Activated naive CD8-positive, alpha-beta T cell treated with anti-CD3 and anti-CD28 coated beads, Interleukin-2, amount 50 U/mL, for 24 hours (primary cell): Measurements from ENCODE around the gene DCLK2.

Source experiments
- ATAC-seq: fragments of 150-1000 bp; cut with Tn5 transposase; one replicate; pipeline ENCODE4 v1.10.0; 2021
- DNase-seq: peaks from one replicate; pipeline ENCODE4 v3.0.0; 2021
- H3K27ac Mint-ChIP-seq: one replicate; pipeline ENCODE4 v1.8.0; 2021; ENCODE audit warnings: mild to moderate bottlenecking, mixed read lengths
- H3K27me3 Mint-ChIP-seq: one replicate; pipeline ENCODE4 v1.8.0; 2021; ENCODE audit warnings: mixed read lengths
- H3K36me3 Mint-ChIP-seq: one replicate; pipeline ENCODE4 v1.8.0; 2021; ENCODE audit warnings: low read depth, mixed read lengths
- H3K4me1 Mint-ChIP-seq: one replicate; pipeline ENCODE4 v1.8.0; 2021; ENCODE audit warnings: mixed read lengths
- H3K4me3 Mint-ChIP-seq: one replicate; pipeline ENCODE4 v1.8.0; 2021; ENCODE audit warnings: mild to moderate bottlenecking, moderate library complexity, mixed read lengths
- H3K9me3 Mint-ChIP-seq: one replicate; pipeline ENCODE4 v1.8.0; 2021; ENCODE audit warnings: mixed read lengths

The DCLK2 gene

DNA sequence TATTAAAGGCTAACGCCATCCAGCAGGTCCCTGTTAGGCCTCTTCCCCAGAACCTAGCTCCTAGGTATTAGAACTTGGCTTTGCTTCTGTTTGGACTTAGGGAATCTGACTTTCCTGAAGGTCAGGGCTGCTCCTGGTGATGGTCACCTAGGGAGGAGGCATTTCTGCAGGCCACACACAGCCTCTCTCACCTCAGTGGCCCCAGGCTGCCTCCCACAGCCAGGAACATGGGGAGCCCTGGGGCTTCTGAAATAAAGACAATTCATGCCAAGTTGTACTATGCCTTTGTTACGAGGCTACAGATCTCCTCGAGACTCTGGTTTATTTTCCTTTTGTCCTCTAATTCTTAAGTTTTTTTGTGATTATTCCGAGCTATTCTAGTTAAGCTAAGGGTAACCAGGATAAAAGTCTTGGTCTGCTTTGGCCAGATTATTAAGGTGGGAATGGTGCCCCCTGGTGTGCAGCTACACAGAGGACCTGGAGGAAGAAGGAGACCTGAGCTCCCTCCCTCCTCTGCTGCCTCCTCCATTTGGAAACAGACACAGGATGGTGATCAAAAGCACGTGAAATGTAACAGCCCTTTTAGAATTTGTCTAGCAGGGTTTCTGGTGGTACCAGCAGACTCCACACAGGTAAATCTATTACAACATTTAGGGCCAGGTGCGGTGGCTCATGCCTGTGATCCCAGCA, 131.0 kb downstream of the DCLK2 start:
- peak; percentile 33 for DNase-seq
- Mint-ChIP-seq H3K36me3 (no peaks in the 10 kb centered on the region), H3K27ac (no peak overlapping the region), H3K27me3 (peaks cover 5% of the 10 kb centered on the region), H3K4me1 (no peaks in the 10 kb centered on the region), H3K9me3 (no peaks in the 10 kb centered on the region), H3K4me3 (no peak overlapping the region)
- ATAC-seq, result no peak

GRCh38 chr4:150211016-150211415, 132.8 kb downstream of the DCLK2 start:
- DNase-seq (no peak), ATAC-seq (no peak)
- Mint-ChIP-seq H3K4me1 (no peaks in the 10 kb centered on the region), H3K9me3 (no peaks in the 10 kb centered on the region), H3K27me3 (peaks cover 3% of the 10 kb centered on the region), H3K4me3 (no peak overlapping the region), H3K36me3 (no peaks in the 10 kb centered on the region), H3K27ac (no peak overlapping the region)

DNA sequence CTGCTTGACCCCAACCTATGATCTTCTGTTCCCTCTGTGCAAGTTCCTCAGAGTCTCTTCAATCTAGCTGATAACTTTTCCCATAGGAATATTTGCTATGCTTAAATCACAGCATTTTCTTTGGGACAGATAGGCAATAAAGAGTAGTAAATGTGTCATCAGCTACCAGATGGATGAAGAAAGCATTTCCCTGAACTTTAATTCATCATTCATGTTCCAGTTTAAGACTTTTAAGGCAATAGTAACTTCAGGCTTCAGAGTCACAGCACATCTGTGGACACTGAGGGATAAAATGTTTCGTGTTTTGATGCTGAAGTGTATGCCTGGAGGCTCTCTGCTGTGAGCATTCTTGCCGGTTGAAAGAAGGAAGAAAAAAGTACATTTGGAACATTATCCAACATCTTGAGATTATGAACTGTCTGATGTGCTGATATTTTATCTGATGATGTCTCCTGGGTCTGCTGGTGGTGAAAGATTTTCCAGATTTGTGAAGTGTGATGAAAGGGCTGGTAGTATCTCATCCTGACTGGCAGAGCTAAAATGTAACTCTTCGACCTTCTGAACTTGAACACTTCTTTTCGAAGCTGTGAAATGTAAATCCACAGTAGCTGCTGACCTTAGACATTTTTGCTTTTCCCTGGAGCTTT, 133.7 kb downstream of the DCLK2 start:
- Mint-ChIP-seq H3K27ac (no peak overlapping the region), H3K4me3 (no peak overlapping the region), H3K36me3 (no peaks in the 10 kb centered on the region), H3K27me3 (peaks cover 3% of the 10 kb centered on the region), H3K9me3 (no peaks in the 10 kb centered on the region), H3K4me1 (no peaks in the 10 kb centered on the region)
- ATAC-seq (no peak), DNase-seq (no peak)

GRCh38 chr4:150212485-150212884, 134.2 kb downstream of the DCLK2 start:
- no peaks in the 10 kb centered on the region for H3K4me1 Mint-ChIP-seq
- no peak overlapping the region for H3K4me3 Mint-ChIP-seq
- ATAC-seq, result no peak
- no peaks in the 10 kb centered on the region for H3K36me3 Mint-ChIP-seq
- DNase-seq, result no peak
- H3K9me3 Mint-ChIP-seq, result no peaks in the 10 kb centered on the region
- no peak overlapping the region for H3K27ac Mint-ChIP-seq
- peaks cover 3% of the 10 kb centered on the region for H3K27me3 Mint-ChIP-seq

- H3K36me3 Mint-ChIP-seq, result no peaks in the 10 kb centered on the region
- ATAC-seq (no peak), DNase-seq (no peak)
- H3K4me3 Mint-ChIP-seq, result no peak overlapping the region
- H3K27ac Mint-ChIP-seq, result no peak overlapping the region
- peaks cover 3% of the 10 kb centered on the region for H3K27me3 Mint-ChIP-seq
- no peaks in the 10 kb centered on the region for H3K4me1 Mint-ChIP-seq
- H3K9me3 Mint-ChIP-seq, result no peaks in the 10 kb centered on the region
These were observed 134.7 kb downstream of the DCLK2 start for GRCh38 chr4:150212927-150213326.

GRCh38 chr4:150215601-150216000, 137.4 kb downstream of the DCLK2 start:
- Mint-ChIP-seq H3K27me3 (peaks cover 3% of the 10 kb centered on the region), H3K4me3 (no peak overlapping the region), H3K9me3 (no peaks in the 10 kb centered on the region), H3K27ac (no peak overlapping the region), H3K4me1 (no peaks in the 10 kb centered on the region), H3K36me3 (no peaks in the 10 kb centered on the region)
- DNase-seq, result no peak
- ATAC-seq, result no peak

DNA sequence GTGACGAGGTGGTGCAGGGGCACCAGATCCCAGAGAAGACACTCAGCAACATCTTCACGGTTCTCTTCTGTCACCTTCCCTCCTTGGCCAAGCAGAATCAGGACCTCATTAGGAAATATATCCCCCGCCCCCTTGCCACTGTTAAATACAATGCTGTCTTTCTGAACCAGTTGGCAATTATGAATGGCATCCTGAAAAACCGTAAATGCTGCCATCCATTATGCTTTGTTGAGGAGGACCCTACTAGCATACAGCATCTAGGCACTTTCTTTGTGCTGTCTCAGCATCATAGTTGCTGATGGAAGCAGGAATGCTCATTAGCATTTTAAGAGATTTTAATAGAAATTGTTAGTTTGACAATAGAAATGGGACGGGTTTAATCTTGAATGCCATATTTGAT, 138.5 kb downstream of the DCLK2 start:
- Mint-ChIP-seq H3K9me3 (no peaks in the 10 kb centered on the region), H3K36me3 (no peaks in the 10 kb centered on the region), H3K27ac (no peak overlapping the region), H3K27me3 (peaks cover under 1% of the 10 kb centered on the region), H3K4me1 (no peaks in the 10 kb centered on the region), H3K4me3 (no peak overlapping the region)
- DNase-seq, result no peak
- ATAC-seq, result no peak

GRCh38 chr4:150217192-150217591, 138.9 kb downstream of the DCLK2 start:
- Mint-ChIP-seq H3K9me3 (no peaks in the 10 kb centered on the region), H3K27me3 (no peaks in the 10 kb centered on the region), H3K4me1 (no peaks in the 10 kb centered on the region), H3K27ac (no peak overlapping the region), H3K36me3 (no peaks in the 10 kb centered on the region), H3K4me3 (no peak overlapping the region)
- ATAC-seq (no peak), DNase-seq (no peak)

DNA sequence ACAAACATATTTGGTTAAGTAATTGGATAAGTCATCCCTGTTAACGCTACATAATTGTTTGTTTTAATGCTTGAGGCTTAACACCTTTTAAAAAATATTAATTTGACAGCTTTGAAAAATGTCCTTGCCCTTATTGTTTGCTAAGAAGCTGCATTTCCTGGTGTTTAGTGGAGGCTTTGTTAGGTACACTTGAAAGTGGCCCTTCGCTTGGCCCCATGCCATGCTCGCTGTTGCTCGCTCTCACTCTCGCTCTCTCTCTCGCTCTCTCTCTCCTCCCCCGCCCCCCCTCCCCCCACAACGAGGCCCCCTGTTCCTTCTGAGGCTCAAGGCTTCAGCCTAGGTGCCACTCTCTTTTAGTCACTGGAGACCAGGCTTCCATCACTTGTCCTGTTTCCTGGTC, 139.6 kb downstream of the DCLK2 start:
- DNase-seq (no peak), ATAC-seq (no peak)
- no peaks in the 10 kb centered on the region for H3K4me1 Mint-ChIP-seq
- H3K36me3 Mint-ChIP-seq, result no peaks in the 10 kb centered on the region
- no peaks in the 10 kb centered on the region for H3K9me3 Mint-ChIP-seq
- no peak overlapping the region for H3K4me3 Mint-ChIP-seq
- no peaks in the 10 kb centered on the region for H3K27me3 Mint-ChIP-seq
- no peak overlapping the region for H3K27ac Mint-ChIP-seq

DNA sequence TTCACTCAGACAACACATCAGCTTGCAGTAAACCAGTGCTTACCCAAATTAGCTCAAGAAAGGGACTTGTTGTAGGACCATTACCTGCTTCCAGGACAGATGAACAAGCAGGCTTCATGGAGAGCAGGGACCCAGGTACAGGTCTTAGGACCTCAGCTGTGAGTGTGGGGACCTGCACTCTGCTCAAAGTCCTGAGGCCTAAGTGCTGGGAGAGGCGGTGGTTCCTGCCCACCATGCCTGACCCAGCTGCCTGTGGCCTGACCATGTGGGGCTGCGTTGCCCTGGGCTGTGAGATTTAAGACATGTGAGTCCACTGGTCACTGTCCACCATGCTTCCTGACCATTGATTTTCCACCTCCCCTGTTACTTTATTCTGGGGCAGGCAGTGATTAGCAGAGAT, 140.2 kb downstream of the DCLK2 start:
- H3K9me3 Mint-ChIP-seq, result no peaks in the 10 kb centered on the region
- no peak overlapping the region for H3K4me3 Mint-ChIP-seq
- H3K27me3 Mint-ChIP-seq, result no peaks in the 10 kb centered on the region
- DNase-seq (no peak), ATAC-seq (no peak)
- no peaks in the 10 kb centered on the region for H3K4me1 Mint-ChIP-seq
- no peaks in the 10 kb centered on the region for H3K36me3 Mint-ChIP-seq
- no peak overlapping the region for H3K27ac Mint-ChIP-seq

- no peaks in the 10 kb centered on the region for H3K9me3 Mint-ChIP-seq
- H3K36me3 Mint-ChIP-seq, result no peaks in the 10 kb centered on the region
- H3K27me3 Mint-ChIP-seq, result no peaks in the 10 kb centered on the region
- no peak overlapping the region for H3K27ac Mint-ChIP-seq
- H3K4me1 Mint-ChIP-seq, result no peaks in the 10 kb centered on the region
- DNase-seq, result no peak
- H3K4me3 Mint-ChIP-seq, result no peak overlapping the region
- ATAC-seq, result no peak
These were observed 141.6 kb downstream of the DCLK2 start for GRCh38 chr4:150219841-150220240.

DNA sequence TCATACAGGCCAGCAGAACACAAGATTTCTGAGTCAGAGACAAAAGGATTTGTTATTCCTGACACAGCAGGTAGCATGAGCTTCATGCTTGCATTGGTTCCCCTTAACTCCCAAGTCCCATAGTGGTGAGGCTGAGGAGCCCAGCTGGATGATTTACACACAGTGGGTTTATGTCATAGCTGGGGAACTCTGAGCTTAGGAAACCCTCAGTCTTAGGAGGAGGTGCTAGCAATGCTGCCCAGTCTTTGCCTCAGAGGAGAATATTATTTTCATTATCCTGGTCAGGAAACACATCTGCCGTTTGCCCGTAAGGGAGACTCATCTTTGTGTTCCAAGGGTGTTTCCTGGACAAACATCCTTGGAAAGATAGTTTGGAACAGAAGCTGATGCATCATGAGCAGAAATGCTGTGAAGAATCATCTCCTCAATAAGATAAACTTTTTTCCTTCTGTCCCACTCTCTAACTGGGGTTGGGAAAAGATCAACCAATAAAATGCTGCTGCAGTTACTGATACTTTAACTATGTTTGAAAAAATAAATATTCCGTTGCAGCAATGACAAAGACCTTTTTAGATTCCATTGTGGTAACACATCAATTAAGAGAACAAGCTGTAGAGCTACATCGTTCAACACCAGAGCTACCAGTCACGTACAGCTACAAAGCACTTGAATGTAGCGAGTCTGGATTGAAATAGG, 146.8 kb downstream of the DCLK2 start:
- DNase-seq, result no peak
- H3K27me3 Mint-ChIP-seq, result peaks cover 2% of the 10 kb centered on the region
- H3K9me3 Mint-ChIP-seq, result no peaks in the 10 kb centered on the region
- no peaks in the 10 kb centered on the region for H3K4me1 Mint-ChIP-seq
- ATAC-seq, result no peak
- H3K27ac Mint-ChIP-seq, result no peak overlapping the region
- H3K4me3 Mint-ChIP-seq, result no peak overlapping the region
- no peaks in the 10 kb centered on the region for H3K36me3 Mint-ChIP-seq

DNA sequence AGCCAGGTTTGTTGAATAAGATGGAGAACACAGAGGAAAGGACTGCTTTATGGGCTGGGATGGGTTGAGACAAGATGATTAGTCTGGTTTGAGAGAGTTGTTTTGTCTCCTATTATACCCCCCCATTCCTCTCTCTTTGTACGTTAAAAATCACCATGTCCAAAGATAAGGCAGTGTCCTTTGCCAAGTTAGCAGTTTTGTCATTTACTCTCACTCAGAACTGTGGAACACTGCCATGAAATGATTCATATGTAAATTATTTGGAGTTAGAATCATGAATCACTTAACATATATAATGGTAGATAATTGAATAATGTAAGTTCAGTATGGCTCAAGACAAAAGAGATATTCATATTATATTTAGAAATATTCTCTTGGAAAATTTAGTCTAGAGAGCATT, 151.3 kb downstream of the DCLK2 start:
- Mint-ChIP-seq H3K4me3 (no peak overlapping the region), H3K36me3 (no peaks in the 10 kb centered on the region), H3K9me3 (no peaks in the 10 kb centered on the region), H3K27ac (no peak overlapping the region), H3K27me3 (peaks cover 4% of the 10 kb centered on the region), H3K4me1 (no peaks in the 10 kb centered on the region)
- DNase-seq (no peak), ATAC-seq (no peak)

- H3K27me3 Mint-ChIP-seq, result peaks cover 4% of the 10 kb centered on the region
- DNase-seq (no peak), ATAC-seq (no peak)
- no peaks in the 10 kb centered on the region for H3K4me1 Mint-ChIP-seq
- no peak overlapping the region for H3K4me3 Mint-ChIP-seq
- H3K36me3 Mint-ChIP-seq, result no peaks in the 10 kb centered on the region
- no peaks in the 10 kb centered on the region for H3K9me3 Mint-ChIP-seq
- H3K27ac Mint-ChIP-seq, result no peak overlapping the region
These were observed 152.3 kb downstream of the DCLK2 start for GRCh38 chr4:150230561-150230960.

GRCh38 chr4:150231107-150231770, 153.0 kb downstream of the DCLK2 start:
- no peak for ATAC-seq
- H3K4me3 Mint-ChIP-seq, result no peak overlapping the region
- no peaks in the 10 kb centered on the region for H3K4me1 Mint-ChIP-seq

More at GRCh38 chr4:150231107-150231770, 153.0 kb downstream of the DCLK2 start:
- peaks cover 4% of the 10 kb centered on the region for H3K27me3 Mint-ChIP-seq
- H3K36me3 Mint-ChIP-seq, result no peaks in the 10 kb centered on the region
- no peak for DNase-seq
- H3K9me3 Mint-ChIP-seq, result no peaks in the 10 kb centered on the region
- no peak overlapping the region for H3K27ac Mint-ChIP-seq
